Retinal pigment epithelial cell (primary cell): Measurements from ENCODE around the gene NDUFS1.
"Not testable (repeated sequence)": the region's sequence is repeated elsewhere in the genome, so short reads cannot be mapped to it uniquely, and the experiment has no call there.

Experiments
- DNase-seq: peaks from one replicate; pipeline ENCODE4 v3.0.0-alpha.2; 2010; ENCODE audit warnings: low read depth
- H3K4me3 ChIP-seq: 2 replicates; pipeline ENCODE4 v1.5.1; 2011; ENCODE audit warnings: mild to moderate bottlenecking, low read length, control low read depth, moderate library complexity
- CTCF ChIP-seq: conservative IDR thresholded peaks from 2 replicates; pipeline ENCODE4 v1.5.1; 2011; ENCODE audit warnings: low read depth, low read length, control low read depth, inconsistent platforms

The NDUFS1 gene

GRCh38 chr2:206115026-206115578 lies 44.1 kb downstream of the NDUFS1 start:
- no peak overlapping the region for H3K4me3 ChIP-seq

GRCh38 chr2:206112846-206113547 lies 46.2 kb downstream of the NDUFS1 start:
- DNase-seq = no peak
- no peak for TF ChIP-seq CTCF
- no peak overlapping the region for H3K4me3 ChIP-seq

More at GRCh38 chr2:206115026-206115578, 44.1 kb downstream of the NDUFS1 start:
- no peak for DNase-seq
- no peak for TF ChIP-seq CTCF

DNA sequence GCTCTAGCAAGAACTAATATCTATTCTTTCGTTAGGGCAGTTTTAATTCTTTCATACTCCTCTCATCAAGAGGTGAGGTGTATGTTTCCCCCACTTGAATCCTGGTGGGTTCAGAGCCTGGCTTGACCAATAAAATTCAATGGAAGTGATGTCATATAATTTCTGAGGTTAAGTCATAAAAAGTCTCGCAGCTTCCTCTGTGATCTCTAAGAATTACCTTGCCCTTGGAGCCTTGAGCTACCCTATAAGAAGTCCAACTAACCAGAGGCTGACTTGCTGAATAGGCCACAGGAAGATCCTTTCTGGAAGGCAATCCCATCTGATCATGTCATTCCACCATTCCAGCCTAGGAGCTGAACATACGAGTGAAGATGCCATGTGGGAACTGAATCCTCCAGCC lies 47.1 kb downstream of the NDUFS1 start:
- no peak for DNase-seq
- H3K4me3 ChIP-seq = no peak overlapping the region
- no peak for TF ChIP-seq CTCF

- TF ChIP-seq CTCF = no peak
- no peak overlapping the region for H3K4me3 ChIP-seq
- no peak for DNase-seq
Measured at GRCh38 chr2:206108713-206109112, 50.5 kb downstream of the NDUFS1 start.

DNA sequence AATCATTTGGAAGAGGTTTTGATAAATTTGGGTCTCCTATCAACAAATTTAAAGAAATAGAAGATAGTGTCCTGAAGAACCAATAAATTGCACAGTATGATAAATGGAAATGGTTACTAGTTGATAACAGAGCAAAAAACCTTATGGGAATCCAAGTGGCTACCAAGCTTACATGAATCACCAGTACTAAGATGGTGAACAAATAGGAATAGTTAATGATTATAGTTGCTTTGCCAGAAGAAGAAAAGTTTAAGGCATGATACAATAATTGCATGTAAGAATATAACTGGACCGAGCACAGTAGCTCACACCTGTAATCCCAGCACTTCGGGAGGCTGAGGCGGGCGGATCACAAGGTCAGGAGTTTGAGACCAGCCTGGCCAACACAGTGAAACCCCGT lies 53.7 kb downstream of the NDUFS1 start:
- H3K4me3 ChIP-seq = no peak overlapping the region
- no peak for TF ChIP-seq CTCF
- no peak for DNase-seq

DNA sequence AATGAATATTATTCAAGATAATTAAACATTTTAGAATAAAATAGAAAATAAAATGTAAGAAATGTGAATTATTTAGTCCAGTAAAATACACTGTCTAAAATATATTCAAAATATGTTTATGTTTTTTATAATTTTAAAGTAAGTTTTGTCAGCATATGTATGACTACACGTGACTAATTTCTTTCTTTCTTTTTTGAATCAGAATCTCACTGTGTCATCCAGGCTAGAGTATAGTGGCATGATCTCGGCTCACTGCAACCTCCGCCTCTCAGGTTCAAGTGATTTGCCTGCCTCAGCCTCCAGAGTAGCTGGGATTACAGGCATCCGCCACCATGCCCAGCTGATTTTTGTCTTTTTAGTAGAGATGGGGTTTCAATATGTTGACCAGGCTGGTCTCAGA lies 54.2 kb downstream of the NDUFS1 start:
- no peak for TF ChIP-seq CTCF
- H3K4me3 ChIP-seq = no peak overlapping the region
- no peak for DNase-seq

DNA sequence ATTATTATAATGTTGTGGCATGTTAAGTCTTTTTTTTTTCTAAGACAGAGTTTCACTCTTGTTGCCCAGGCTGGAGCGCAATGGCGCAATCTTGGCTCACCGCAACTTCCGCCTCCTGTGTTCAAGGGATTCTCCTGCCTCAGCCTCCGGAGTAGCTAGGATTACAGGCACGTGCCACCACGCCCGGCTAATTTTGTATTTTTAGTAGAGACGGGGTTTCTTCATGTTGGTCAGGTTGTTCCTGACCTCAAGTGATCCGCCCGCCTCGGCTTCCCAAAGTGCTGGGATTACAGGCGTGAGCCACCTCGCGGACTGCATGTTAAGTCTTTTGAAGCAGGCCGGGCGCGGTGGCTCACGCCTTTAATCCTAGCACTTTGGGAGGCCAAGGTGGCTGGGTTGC lies 60.4 kb downstream of the NDUFS1 start:
- DNase-seq, H3K4me3 ChIP-seq: not testable (repeated sequence)

DNA sequence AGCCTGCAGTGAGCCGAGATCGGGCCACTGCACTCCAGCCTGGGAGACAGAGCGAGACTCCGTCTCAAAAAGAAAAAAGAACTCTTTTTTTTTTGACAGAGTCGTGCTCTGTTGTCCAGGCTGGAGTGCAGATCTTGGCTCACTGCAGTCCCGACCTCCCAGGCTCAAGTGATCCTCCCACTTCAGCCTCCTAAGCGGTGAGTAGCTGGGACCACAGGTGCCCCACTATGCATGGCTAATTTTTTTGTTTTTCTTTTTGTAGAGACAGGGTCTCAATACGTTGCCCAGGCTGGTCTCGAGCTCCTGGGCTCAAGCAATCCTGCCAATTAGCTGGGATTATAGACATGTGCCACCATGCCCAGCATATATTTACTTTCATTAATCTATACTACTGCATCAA lies 60.8 kb downstream of the NDUFS1 start:
- DNase-seq = no peak
- no peak overlapping the region for H3K4me3 ChIP-seq

More for the DNA sequence above, 60.8 kb downstream of the NDUFS1 start:
- no peak for TF ChIP-seq CTCF
